K562 (cell line): ENCODE measurements around the gene BHMT2. TPM values are rescaled to one million over a fixed set of nuclear protein-coding genes. Genes with fewer than 3 reads are reported as not detected.

Experiments
- ATAC-seq: fragments of 200-7000 bp; cut with Tn5 transposase; 3 replicates; pipeline ENCODE4 v1.9.1; 2020; ENCODE audit warnings: moderate library complexity
- BruUV-seq: library from RNA; stranded (reverse); fragments of 400-500 nt; replicated peaks from 2 replicates; lab custom pipeline; 2021; lab: Mats Ljungman, UMichigan
- CTCF ChIA-PET: fragments of 300-600 bp; formaldehyde crosslinking; extraction: SDS; loops from one replicate; lab custom pipeline; 2021; ENCODE audit warnings: low intra/inter-chr PET ratio; lab: Yijun Ruan, JAX
- POLR2A ChIA-PET: fragments of 300-600, 350-650 bp; sonication (Branson Sonifier 250); formaldehyde crosslinking; extraction: SDS; loops from one replicate; lab custom pipeline; 2021; ENCODE audit warnings: antibody characterized with exemption, inconsistent platforms; lab: Yijun Ruan, JAX
- DNase-seq, 4 experiments: peaks; one replicate each; pipeline versions ENCODE4 v3.0.0 to v3.0.0-alpha.2; 2011 to 2018; ENCODE audit warnings: low spot score in 3 of 4, mixed read lengths in 3 of 4; ENCODE audit errors: extremely low read depth in 1 of 4
- FAIRE-seq: peaks from 2 replicates; lab custom pipeline; 2011; peaks lifted over from hg19 to GRCh38; lab: Jason Lieb, UNC
- H2AFZ ChIP-seq: 2 replicates; pipeline ENCODE4 v1.6.0; 2011; ENCODE audit warnings: low read depth, low read length, control low read depth, inconsistent platforms
- H3K27ac ChIP-seq: fragments of 200-600 bp; 3 replicates; pipeline ENCODE4 v1.8.0; 2011; ENCODE audit warnings: low read depth, mild to moderate bottlenecking, control low read depth, inconsistent platforms, low read length, moderate library complexity, mixed read lengths; ENCODE audit errors: extremely low read depth
- H3K27me3 ChIP-seq, 2 experiments: fragments of 300-600 bp in 1 of 2; 2 replicates in 1 of 2; 3 replicates in 1 of 2; pipeline versions ENCODE4 v1.6.0 to v1.8.0; 2011; ENCODE audit warnings: inconsistent platforms in 2 of 2, low read length in 2 of 2, mild to moderate bottlenecking in 1 of 2, mixed read lengths in 1 of 2, moderate library complexity in 1 of 2; ENCODE audit not compliant: control insufficient read depth in 2 of 2, insufficient read depth in 2 of 2
- H3K36me3 ChIP-seq: fragments of 300-600 bp; 3 replicates; pipeline ENCODE4 v1.8.0; 2011; ENCODE audit warnings: mild to moderate bottlenecking, low read length, inconsistent platforms; ENCODE audit not compliant: control insufficient read depth, insufficient read depth
- H3K4me1 ChIP-seq, 2 experiments: fragments of 200-600 bp in 1 of 2; replicated peaks in 1 of 2; 2 replicates in 1 of 2; 3 replicates in 1 of 2; pipeline versions ENCODE4 v1.5.1 to v1.8.0; 2011; ENCODE audit warnings: inconsistent platforms in 2 of 2, low read length in 2 of 2, mild to moderate bottlenecking in 1 of 2, mixed read lengths in 1 of 2, moderate library complexity in 1 of 2; ENCODE audit not compliant: control insufficient read depth in 2 of 2, insufficient read depth in 2 of 2
- H3K4me2 ChIP-seq: 2 replicates; pipeline ENCODE4 v1.6.1; 2011; ENCODE audit warnings: low read length, control low read depth, inconsistent platforms, mixed read lengths; ENCODE audit not compliant: insufficient read depth
- H3K4me3 ChIP-seq: fragments of 200-600 bp; sonication (generic), shearing (Covaris generic); 2 replicates; pipeline ENCODE4 v1.5.1; 2016; ENCODE audit warnings: control low read depth, inconsistent platforms
- H3K79me2 ChIP-seq: fragments of 200-600 bp; 3 replicates; pipeline ENCODE4 v1.8.0; 2011; ENCODE audit warnings: low read length, inconsistent platforms; ENCODE audit not compliant: control insufficient read depth, insufficient read depth
- H3K9ac ChIP-seq, 2 experiments: 2 replicates each; pipeline versions ENCODE4 v1.6.0 to v1.6.1; 2011; ENCODE audit warnings: low read depth in 2 of 2, low read length in 2 of 2, control low read depth in 1 of 2, inconsistent platforms in 1 of 2, mild to moderate bottlenecking in 1 of 2, mixed read lengths in 1 of 2; ENCODE audit not compliant: insufficient read depth in 1 of 2
- H3K9me1 ChIP-seq: one replicate; pipeline ENCODE4 v1.6.0; 2011; ENCODE audit warnings: inconsistent platforms, mild to moderate bottlenecking, low read length, moderate library complexity; ENCODE audit not compliant: control insufficient read depth, insufficient read depth
- H3K9me3 ChIP-seq: replicated peaks from 2 replicates; pipeline ENCODE4 v1.5.1; 2011; ENCODE audit warnings: low read depth, low read length, inconsistent platforms; ENCODE audit not compliant: control insufficient read depth, insufficient read depth
- H4K20me1 ChIP-seq: replicated peaks from 2 replicates; pipeline ENCODE4 v1.6.1; 2011; ENCODE audit warnings: low read length, inconsistent platforms, mixed read lengths; ENCODE audit not compliant: control insufficient read depth, insufficient read depth
- BRD9 ChIP-seq: fragments of 450-650 bp; IDR thresholded peaks from 2 replicates; pipeline ENCODE4 v1.6.1; 2018; ENCODE audit warnings: low read depth; ENCODE audit not compliant: partially characterized antibody
- CBFA2T2 ChIP-seq: fragments of 450-650 bp; conservative IDR thresholded peaks from 2 replicates; pipeline ENCODE4 v1.6.1; 2017; ENCODE audit warnings: mild to moderate bottlenecking
- FOSL1 ChIP-seq: fragments of 200-800 bp; sonication (Bioruptor generic); conservative IDR thresholded peaks from 2 replicates; pipeline ENCODE4 v1.6.1; 2016; ENCODE audit warnings: missing genetic modification characterization, missing compliant biosample characterization
- HDAC6 ChIP-seq: IDR thresholded peaks from 2 replicates; pipeline ENCODE4 v1.6.1; 2012; ENCODE audit warnings: low read depth, mild to moderate bottlenecking, control low read depth, inconsistent platforms, low read length, moderate library complexity
- HES1 ChIP-seq: fragments of 450-650 bp; IDR thresholded peaks from 2 replicates; pipeline ENCODE4 v1.6.1; 2016; ENCODE audit warnings: low read depth, mild to moderate bottlenecking, moderate library complexity
- HNRNPK ChIP-seq: fragments of 200-400 bp; formaldehyde crosslinking; IDR thresholded peaks from one replicate; pipeline ENCODE4 v1.6.1; 2018; ENCODE audit warnings: mild to moderate bottlenecking, low read depth, low read length; ENCODE audit not compliant: poor library complexity, severe bottlenecking
- KDM5B ChIP-seq: fragments of 200-600 bp; sonication (generic); IDR thresholded peaks from 2 replicates; pipeline ENCODE4 v1.6.1; 2012; ENCODE audit warnings: low read depth, mild to moderate bottlenecking, moderate library complexity, low read length, control low read depth, inconsistent platforms; ENCODE audit not compliant: insufficient replicate concordance
- MAZ ChIP-seq, 2 experiments: fragments of 450-650 bp in 1 of 2; sonication (generic) in 1 of 2; formaldehyde crosslinking; IDR thresholded peaks in 1 of 2; conservative IDR thresholded peaks in 1 of 2; 2 replicates each; pipeline versions ENCODE4 v1.4.0 to v1.5.0; 2020; ENCODE audit warnings: mild to moderate bottlenecking in 1 of 2, missing genetic modification reagents in 1 of 2
- PHF21A ChIP-seq: fragments of 450-650 bp; IDR thresholded peaks from 2 replicates; pipeline ENCODE4 v1.6.1; 2017; ENCODE audit warnings: low read depth, borderline replicate concordance
- PRMT5 ChIP-seq: sonication (generic); formaldehyde crosslinking; IDR thresholded peaks from 2 replicates; pipeline ENCODE4 v1.5.0; 2020; ENCODE audit warnings: missing genetic modification reagents
- SOX6 ChIP-seq: fragments of 450-650 bp; IDR thresholded peaks from 2 replicates; pipeline ENCODE4 v1.6.1; 2014; ENCODE audit warnings: mild to moderate bottlenecking
- ZBED1 ChIP-seq: IDR thresholded peaks from 2 replicates; pipeline ENCODE4 v1.6.1; 2014
- ZNF239 ChIP-seq: fragments of 250-450 bp; sonication (Bioruptor Pico); IDR thresholded peaks from 2 replicates; pipeline ENCODE4 v1.4.0; 2020; ENCODE audit warnings: mild to moderate bottlenecking
- ZNF3 ChIP-seq: fragments of 250-450 bp; sonication (Bioruptor Pico); IDR thresholded peaks from 2 replicates; pipeline ENCODE4 v1.5.0; 2021; ENCODE audit warnings: mild to moderate bottlenecking, moderate library complexity
- WGBS: fragments of 100-300 bp; shearing (Covaris generic); methylation state at CpG from one replicate; pipeline ENCODE4 v1.1.6; 2016; ENCODE audit warnings: low coverage, mixed read lengths; ENCODE audit not compliant: insufficient coverage; ENCODE audit errors: missing lambda C conversion rate; 5-methylcytosine and 5-hydroxymethylcytosine counted together
- in situ Hi-C: fragments of 300-500 bp; cut with MboI; formaldehyde crosslinking; loops from 4 replicates; pipeline ENCODE4 v1.15.0; 2018; ENCODE audit warnings: inconsistent platforms, mixed read lengths
- intact Hi-C: fragments of 100-400 bp; cut with micrococcal nuclease; formaldehyde crosslinking; loops from 2 replicates; pipeline ENCODE4 v1.14.2; 2022
- polyA plus RNA-seq, 8 experiments: library from polyadenylated mRNA; depleted of rRNA in 4 of 8; stranded (reverse) in 5 of 8; unstranded in 3 of 8; fragments of >200 nt; fragmentation: Nextera tagmentation in 2 of 8; fragmentation: Illumina TruSeq in 1 of 8; extraction: Ambion mirVana in 2 of 8; extraction: Trizol in 1 of 8; gene quantifications; 2 replicates each; pipeline versions ENCODE4 v1.2.1 to v1.2.3, GENCODE V29; 2011 to 2014; ENCODE audit warnings: inconsistent platforms in 1 of 8, missing spikeins in 1 of 8
- total RNA-seq, 7 experiments: library from RNA; depleted of rRNA in 6 of 7; stranded (reverse); fragments of >200 nt in 6 of 7; fragmentation: Illumina TruSeq in 2 of 7; extraction: Trizol in 2 of 7; gene quantifications; 2 replicates each; pipeline versions ENCODE4 v1.2.1 to v1.2.3, GENCODE V29; 2011 to 2021; ENCODE audit warnings: low replicate concordance in 1 of 7
- TF ChIP-seq, protein P1 (sequence below), 2 experiments: fragments of 450-650 bp; formaldehyde crosslinking in 1 of 2; IDR thresholded peaks; 2 replicates each; pipeline versions ENCODE4 v1.4.0 to v1.6.1; 2014 to 2020; ENCODE audit warnings: mild to moderate bottlenecking in 2 of 2, borderline replicate concordance in 1 of 2, low read depth in 1 of 2

Gene BHMT2
- total and polyA plus RNA-seq, 9 of the 15 experiments (the other 6 are each of a cell fraction or from before 2014, with no cell fraction given) = not detected

DNA sequence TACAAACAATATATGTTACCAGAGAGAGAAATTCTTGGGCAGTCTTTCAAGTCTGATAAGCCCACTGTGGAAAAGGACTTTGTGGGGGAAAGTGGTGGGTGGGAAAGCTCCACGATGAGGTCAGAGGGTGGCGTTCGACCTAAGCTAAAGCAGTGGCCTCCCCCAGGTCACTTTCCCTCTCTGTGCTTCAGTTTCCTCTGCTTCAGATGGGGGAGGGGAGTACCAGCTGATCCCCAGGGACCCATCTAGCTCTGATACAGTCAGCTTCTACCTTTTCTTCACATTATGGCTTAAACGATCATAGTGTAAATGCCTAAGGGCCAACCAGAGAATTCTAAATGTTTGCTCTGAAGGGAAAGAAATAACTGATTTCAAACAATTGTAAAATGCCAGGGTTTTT is 47.8 kb upstream of the BHMT2 start:
- BruUV-seq = no TSS peak
- Histone ChIP-seq H3K4me3 (no peak overlapping the region), H4K20me1 (no peaks in the 10 kb centered on the region), H3K4me1 (no peaks in the 10 kb centered on the region; a peak in 1 of 5 replicates), H3K79me2 (no peaks in the 10 kb centered on the region), H2AFZ (no peak overlapping the region), H3K27ac (no peak overlapping the region), H3K9me3 (no peaks in the 10 kb centered on the region), H3K9ac (no peak overlapping the region), H3K36me3 (no peaks in the 10 kb centered on the region), H3K4me2 (no peak overlapping the region), H3K27me3 (peaks cover 0 to 6% of the 10 kb centered on the region in 2 experiments; a peak in 2 of 5 replicates), H3K9me1 (no peaks in the 10 kb centered on the region)
- no peak for ATAC-seq
- 2% methylated on average over 4 of the region's 4 CpGs for WGBS
- in situ Hi-C loops = loop anchor here (10.0 to 25.0 kb wide), 2 partner anchors 453 to 1291 kb away; partner anchors contain the start of gene SPZ1
- DNase-seq = no peak
- POLR2A ChIA-PET = interaction anchor here (0.6 to 1.3 kb wide), 4 partner anchors 26 to 111 kb away, joined by 3 to 10 read pairs (median 4); no protein-coding TSS in a partner anchor
- CTCF ChIA-PET = interaction anchor here (0.5 to 2.8 kb wide), 6 partner anchors 111 to 1062 kb away, joined by 3 to 32 read pairs (median 4); no protein-coding TSS in a partner anchor
- intact Hi-C loops = loop anchor here (1.0 to 10.0 kb wide), 2 partner anchors 121 to 833 kb away; no protein-coding TSS in a partner anchor
- FAIRE-seq = no peak
- no peak for TF ChIP-seq SOX6
- TF ChIP-seq ZBED1 = no peak
- TF ChIP-seq ZNF239 = no peak
- no peak for TF ChIP-seq ZNF3 (CRISPR knock-in tag)
- no peak for TF ChIP-seq HES1
- TF ChIP-seq HDAC6 = no peak
- no peak for TF ChIP-seq PHF21A
- no peak for TF ChIP-seq HNRNPK
- TF ChIP-seq, protein P1, sequence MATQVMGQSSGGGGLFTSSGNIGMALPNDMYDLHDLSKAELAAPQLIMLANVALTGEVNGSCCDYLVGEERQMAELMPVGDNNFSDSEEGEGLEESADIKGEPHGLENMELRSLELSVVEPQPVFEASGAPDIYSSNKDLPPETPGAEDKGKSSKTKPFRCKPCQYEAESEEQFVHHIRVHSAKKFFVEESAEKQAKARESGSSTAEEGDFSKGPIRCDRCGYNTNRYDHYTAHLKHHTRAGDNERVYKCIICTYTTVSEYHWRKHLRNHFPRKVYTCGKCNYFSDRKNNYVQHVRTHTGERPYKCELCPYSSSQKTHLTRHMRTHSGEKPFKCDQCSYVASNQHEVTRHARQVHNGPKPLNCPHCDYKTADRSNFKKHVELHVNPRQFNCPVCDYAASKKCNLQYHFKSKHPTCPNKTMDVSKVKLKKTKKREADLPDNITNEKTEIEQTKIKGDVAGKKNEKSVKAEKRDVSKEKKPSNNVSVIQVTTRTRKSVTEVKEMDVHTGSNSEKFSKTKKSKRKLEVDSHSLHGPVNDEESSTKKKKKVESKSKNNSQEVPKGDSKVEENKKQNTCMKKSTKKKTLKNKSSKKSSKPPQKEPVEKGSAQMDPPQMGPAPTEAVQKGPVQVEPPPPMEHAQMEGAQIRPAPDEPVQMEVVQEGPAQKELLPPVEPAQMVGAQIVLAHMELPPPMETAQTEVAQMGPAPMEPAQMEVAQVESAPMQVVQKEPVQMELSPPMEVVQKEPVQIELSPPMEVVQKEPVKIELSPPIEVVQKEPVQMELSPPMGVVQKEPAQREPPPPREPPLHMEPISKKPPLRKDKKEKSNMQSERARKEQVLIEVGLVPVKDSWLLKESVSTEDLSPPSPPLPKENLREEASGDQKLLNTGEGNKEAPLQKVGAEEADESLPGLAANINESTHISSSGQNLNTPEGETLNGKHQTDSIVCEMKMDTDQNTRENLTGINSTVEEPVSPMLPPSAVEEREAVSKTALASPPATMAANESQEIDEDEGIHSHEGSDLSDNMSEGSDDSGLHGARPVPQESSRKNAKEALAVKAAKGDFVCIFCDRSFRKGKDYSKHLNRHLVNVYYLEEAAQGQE (IDR thresholded peaks at IDR 0.05; ENCODE audit: borderline replicate concordance) = no peak
- TF ChIP-seq, protein P1 (CRISPR knock-in tag; IDR thresholded peaks at IDR 0.05; ENCODE audit: low read depth) = no peak
- no peak for TF ChIP-seq PRMT5 (CRISPR knock-in tag)
- no peak for TF ChIP-seq FOSL1
- TF ChIP-seq CBFA2T2 = no peak
- no peak for TF ChIP-seq BRD9
- no peak for TF ChIP-seq KDM5B
- no peak for TF ChIP-seq MAZ (CRISPR knock-in tag; conservative IDR thresholded peaks at IDR 0.05 in 1 of 2, IDR thresholded peaks at IDR 0.05 in 1 of 2)
